ENCODE results near the gene NKX2-2. TPM values are rescaled to one million over a fixed set of nuclear protein-coding genes. Genes with fewer than 3 reads are reported as not detected.

The NKX2-2 gene
- total RNA-seq, 1 donor from 2014 or later = not detected

GRCh38 chr20:21516861-21517565 is 3.1 kb upstream of the NKX2-2 start:
- no peak overlapping the region for H3K4me3 ChIP-seq (ENCODE audit: low read depth, low read length)
- no peak for DNase-seq (ENCODE audit: low read depth)
- no peak for FAIRE-seq
- H3K36me3 ChIP-seq (ENCODE audit: control insufficient read depth, insufficient read depth, low read length) = no peaks in the 10 kb centered on the region
- TF ChIP-seq CTCF (IDR thresholded peaks at IDR 0.05; ENCODE audit: insufficient read depth, low read length, severe bottlenecking) = no peak
- H3K27me3 ChIP-seq (ENCODE audit: control insufficient read depth, insufficient read depth, low read length) = peaks cover 80% of the 10 kb centered on the region

- peaks cover 76% of the 10 kb centered on the region for H3K27me3 ChIP-seq (ENCODE audit: control insufficient read depth, insufficient read depth, low read length)
- no peaks in the 10 kb centered on the region for H3K36me3 ChIP-seq (ENCODE audit: control insufficient read depth, insufficient read depth, low read length)
- FAIRE-seq (no peak), DNase-seq (ENCODE audit: low read depth) (no peak)
- no peak for TF ChIP-seq CTCF (IDR thresholded peaks at IDR 0.05; ENCODE audit: insufficient read depth, low read length, severe bottlenecking)
- H3K4me3 ChIP-seq (ENCODE audit: low read depth, low read length) = no peak overlapping the region
Observed at GRCh38 chr20:21516180-21516567, 2.3 kb upstream of the NKX2-2 start.

- no peaks in the 10 kb centered on the region for H3K36me3 ChIP-seq (ENCODE audit: control insufficient read depth, insufficient read depth, low read length)
- FAIRE-seq = no peak
- H3K4me3 ChIP-seq (ENCODE audit: low read depth, low read length) = no peak overlapping the region
- TF ChIP-seq CTCF (IDR thresholded peaks at IDR 0.05; ENCODE audit: insufficient read depth, low read length, severe bottlenecking) = no peak
- H3K27me3 ChIP-seq (ENCODE audit: control insufficient read depth, insufficient read depth, low read length) = peaks cover 75% of the 10 kb centered on the region
- no peak for DNase-seq (ENCODE audit: low read depth)
Observed at GRCh38 chr20:21515300-21516179, 1.7 kb upstream of the NKX2-2 start.

- DNase-seq (ENCODE audit: low read depth) (no peak), FAIRE-seq (no peak)
- no peaks in the 10 kb centered on the region for H3K36me3 ChIP-seq (ENCODE audit: control insufficient read depth, insufficient read depth, low read length)
- peaks cover 75% of the 10 kb centered on the region for H3K27me3 ChIP-seq (ENCODE audit: control insufficient read depth, insufficient read depth, low read length)
- H3K4me3 ChIP-seq (ENCODE audit: low read depth, low read length) = no peak overlapping the region
- TF ChIP-seq CTCF (IDR thresholded peaks at IDR 0.05; ENCODE audit: insufficient read depth, low read length, severe bottlenecking) = no peak
Observed at GRCh38 chr20:21514553-21515251, 838 bp upstream of the NKX2-2 start.

GRCh38 chr20:21513181-21513663 is 642 bp downstream of the NKX2-2 start:
- FAIRE-seq (no peak), DNase-seq (ENCODE audit: low read depth) (no peak)
- Histone ChIP-seq H3K4me3 (ENCODE audit: low read depth, low read length) (no peak overlapping the region), H3K27me3 (ENCODE audit: control insufficient read depth, insufficient read depth, low read length) (peaks cover 73% of the 10 kb centered on the region), H3K36me3 (ENCODE audit: control insufficient read depth, insufficient read depth, low read length) (no peaks in the 10 kb centered on the region)
- no peak for TF ChIP-seq CTCF (IDR thresholded peaks at IDR 0.05; ENCODE audit: insufficient read depth, low read length, severe bottlenecking)
